Measurements from ENCODE around the gene CLEC1A. TPM values are rescaled to one million over a fixed set of nuclear protein-coding genes. Genes with fewer than 3 reads are reported as not detected.

The CLEC1A gene
- total RNA-seq, 1 donor, result not detected

GRCh38 chr12:10069099-10069498 is 29.7 kb downstream of the CLEC1A start:
- no peaks in the 10 kb centered on the region for H3K79me2 ChIP-seq (ENCODE audit: insufficient read depth, low read length)
- H3K27ac ChIP-seq (ENCODE audit: low read depth, low read length), result no peak overlapping the region
- H4K20me1 ChIP-seq (ENCODE audit: insufficient read depth, low read length), result no peaks in the 10 kb centered on the region
- H3K9me3 ChIP-seq (ENCODE audit: low read depth, low read length), result no peaks in the 10 kb centered on the region
- TF ChIP-seq, protein P1, sequence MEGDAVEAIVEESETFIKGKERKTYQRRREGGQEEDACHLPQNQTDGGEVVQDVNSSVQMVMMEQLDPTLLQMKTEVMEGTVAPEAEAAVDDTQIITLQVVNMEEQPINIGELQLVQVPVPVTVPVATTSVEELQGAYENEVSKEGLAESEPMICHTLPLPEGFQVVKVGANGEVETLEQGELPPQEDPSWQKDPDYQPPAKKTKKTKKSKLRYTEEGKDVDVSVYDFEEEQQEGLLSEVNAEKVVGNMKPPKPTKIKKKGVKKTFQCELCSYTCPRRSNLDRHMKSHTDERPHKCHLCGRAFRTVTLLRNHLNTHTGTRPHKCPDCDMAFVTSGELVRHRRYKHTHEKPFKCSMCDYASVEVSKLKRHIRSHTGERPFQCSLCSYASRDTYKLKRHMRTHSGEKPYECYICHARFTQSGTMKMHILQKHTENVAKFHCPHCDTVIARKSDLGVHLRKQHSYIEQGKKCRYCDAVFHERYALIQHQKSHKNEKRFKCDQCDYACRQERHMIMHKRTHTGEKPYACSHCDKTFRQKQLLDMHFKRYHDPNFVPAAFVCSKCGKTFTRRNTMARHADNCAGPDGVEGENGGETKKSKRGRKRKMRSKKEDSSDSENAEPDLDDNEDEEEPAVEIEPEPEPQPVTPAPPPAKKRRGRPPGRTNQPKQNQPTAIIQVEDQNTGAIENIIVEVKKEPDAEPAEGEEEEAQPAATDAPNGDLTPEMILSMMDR (IDR thresholded peaks at IDR 0.05; ENCODE audit: extremely low read depth, low read depth, low read length), result no peak
- no peak overlapping the region for H3K4me2 ChIP-seq (ENCODE audit: insufficient read depth, low read length)
- H3K4me3 ChIP-seq (ENCODE audit: insufficient read depth, low read length), result no peak overlapping the region
- H3K4me1 ChIP-seq (ENCODE audit: insufficient read depth, low read length), result no peaks in the 10 kb centered on the region
- DNase-seq (ENCODE audit: insufficient read length, low spot score, missing footprints), result no peak
- no peaks in the 10 kb centered on the region for H3K36me3 ChIP-seq (ENCODE audit: insufficient read depth, low read length)
- H2AFZ ChIP-seq (ENCODE audit: low read length), result no peak overlapping the region
- H3K27me3 ChIP-seq (ENCODE audit: insufficient read depth, low read length), result no peaks in the 10 kb centered on the region

GRCh38 chr12:10068644-10069043 is 30.1 kb downstream of the CLEC1A start:
- no peaks in the 10 kb centered on the region for H3K27me3 ChIP-seq (ENCODE audit: insufficient read depth, low read length)
- DNase-seq (ENCODE audit: insufficient read length, low spot score, missing footprints), result no peak
- no peak overlapping the region for H3K4me3 ChIP-seq (ENCODE audit: insufficient read depth, low read length)
- H3K4me2 ChIP-seq (ENCODE audit: insufficient read depth, low read length), result no peak overlapping the region
- H3K79me2 ChIP-seq (ENCODE audit: insufficient read depth, low read length), result no peaks in the 10 kb centered on the region
- H3K27ac ChIP-seq (ENCODE audit: low read depth, low read length), result no peak overlapping the region
- no peak overlapping the region for H2AFZ ChIP-seq (ENCODE audit: low read length)
- TF ChIP-seq, protein P1 (IDR thresholded peaks at IDR 0.05; ENCODE audit: extremely low read depth, low read depth, low read length), result no peak
- no peaks in the 10 kb centered on the region for H3K4me1 ChIP-seq (ENCODE audit: insufficient read depth, low read length)
- no peaks in the 10 kb centered on the region for H3K36me3 ChIP-seq (ENCODE audit: insufficient read depth, low read length)
- no peaks in the 10 kb centered on the region for H3K9me3 ChIP-seq (ENCODE audit: low read depth, low read length)
- H4K20me1 ChIP-seq (ENCODE audit: insufficient read depth, low read length), result no peaks in the 10 kb centered on the region

DNA sequence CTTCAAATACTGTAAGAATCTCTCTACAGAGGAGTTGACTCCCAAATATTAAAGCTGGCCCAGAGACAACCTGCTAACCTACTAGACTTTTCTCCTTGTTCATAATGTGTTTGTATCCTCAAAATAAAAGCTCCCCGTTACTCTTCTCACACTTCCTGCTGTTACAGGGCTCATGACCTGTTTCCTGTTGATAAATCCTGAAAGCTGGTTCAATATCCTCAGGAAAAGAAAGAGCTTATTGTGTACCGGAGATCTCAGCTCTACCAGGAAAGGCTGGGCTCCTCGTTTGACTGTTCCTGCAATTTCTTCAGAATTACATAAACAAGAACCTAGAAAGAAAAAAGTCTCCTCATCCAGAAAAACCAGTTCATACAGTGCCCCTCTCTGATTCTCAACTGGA is 30.8 kb downstream of the CLEC1A start:
- TF ChIP-seq, protein P1 (IDR thresholded peaks at IDR 0.05; ENCODE audit: extremely low read depth, low read depth, low read length), result no peak
- no peak for DNase-seq (ENCODE audit: insufficient read length, low spot score, missing footprints)
- H3K4me2 ChIP-seq (ENCODE audit: insufficient read depth, low read length), result no peak overlapping the region
- H2AFZ ChIP-seq (ENCODE audit: low read length), result no peak overlapping the region
- no peaks in the 10 kb centered on the region for H3K27me3 ChIP-seq (ENCODE audit: insufficient read depth, low read length)
- H3K4me3 ChIP-seq (ENCODE audit: insufficient read depth, low read length), result no peak overlapping the region
- H3K79me2 ChIP-seq (ENCODE audit: insufficient read depth, low read length), result no peaks in the 10 kb centered on the region
- H3K9me3 ChIP-seq (ENCODE audit: low read depth, low read length), result no peaks in the 10 kb centered on the region
- no peaks in the 10 kb centered on the region for H4K20me1 ChIP-seq (ENCODE audit: insufficient read depth, low read length)
- H3K4me1 ChIP-seq (ENCODE audit: insufficient read depth, low read length), result no peaks in the 10 kb centered on the region
- H3K27ac ChIP-seq (ENCODE audit: low read depth, low read length), result no peak overlapping the region
- H3K36me3 ChIP-seq (ENCODE audit: insufficient read depth, low read length), result no peaks in the 10 kb centered on the region

DNA sequence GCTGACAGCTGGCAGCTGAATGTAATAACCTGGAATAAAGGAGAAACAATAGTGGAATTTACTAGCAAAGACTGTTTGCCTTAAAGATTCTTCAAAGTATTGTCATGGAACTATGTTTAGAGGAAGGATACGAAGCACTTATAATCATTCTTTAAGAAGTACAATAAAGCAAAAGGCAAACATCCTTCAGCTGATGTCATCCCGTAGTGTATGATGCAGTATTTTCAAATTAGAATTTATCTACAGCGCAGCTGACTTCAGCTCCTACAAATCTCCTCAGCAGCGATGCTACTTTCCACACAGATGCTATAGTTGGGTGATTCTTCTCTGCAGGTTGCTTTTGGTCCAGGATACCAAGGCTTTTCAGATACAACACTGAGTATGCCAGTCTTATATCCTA is 31.5 kb downstream of the CLEC1A start:
- no peak overlapping the region for H3K4me3 ChIP-seq (ENCODE audit: insufficient read depth, low read length)
- TF ChIP-seq, protein P1 (IDR thresholded peaks at IDR 0.05; ENCODE audit: extremely low read depth, low read depth, low read length), result no peak
- H3K27me3 ChIP-seq (ENCODE audit: insufficient read depth, low read length), result no peaks in the 10 kb centered on the region
- no peaks in the 10 kb centered on the region for H3K79me2 ChIP-seq (ENCODE audit: insufficient read depth, low read length)
- no peak overlapping the region for H3K27ac ChIP-seq (ENCODE audit: low read depth, low read length)
- no peaks in the 10 kb centered on the region for H3K36me3 ChIP-seq (ENCODE audit: insufficient read depth, low read length)
- H3K9me3 ChIP-seq (ENCODE audit: low read depth, low read length), result no peaks in the 10 kb centered on the region
- H3K4me2 ChIP-seq (ENCODE audit: insufficient read depth, low read length), result no peak overlapping the region
- no peak overlapping the region for H2AFZ ChIP-seq (ENCODE audit: low read length)
- H4K20me1 ChIP-seq (ENCODE audit: insufficient read depth, low read length), result no peaks in the 10 kb centered on the region
- DNase-seq (ENCODE audit: insufficient read length, low spot score, missing footprints), result no peak
- H3K4me1 ChIP-seq (ENCODE audit: insufficient read depth, low read length), result no peaks in the 10 kb centered on the region

Data from osteoblast (primary cell).